Immature natural killer cell (primary cell): Measurements from ENCODE around the gene NDUFA7. TPM values are rescaled to one million over a fixed set of nuclear protein-coding genes. Genes with fewer than 3 reads are reported as not detected.

Experiments
- polyA plus RNA-seq, 3 donors: library from polyadenylated mRNA; unstranded; fragments of 300-500 nt; fragmentation: Illumina TruSeq; gene quantifications; one replicate each; pipeline ENCODE4 v1.2.3, GENCODE V29; 2021

Gene NDUFA7
- polyA plus RNA-seq, 3 donors from 2014 or later, result 95.2 to 173 (median 132) TPM

Other genes with a start within 250 kb of the NDUFA7 start
- gene FBN3, start 171.8 kb downstream of the NDUFA7 start, polyA plus RNA-seq, result not detected
- 10 to 100 TPM; 38.0 to 61.1 (median 48.1) TPM for gene CERS4, start 112.0 kb downstream of the NDUFA7 start, polyA plus RNA-seq
- gene CD320, start 13.0 kb downstream of the NDUFA7 start, polyA plus RNA-seq, result 100 to 1,000 TPM in 1 of 3 donors, 10 to 100 TPM in 2; 86.4 to 105 (median 90.3) TPM
- 1,000 to 10,000 TPM in 2 of 3 donors, 100 to 1,000 TPM in 1; 690 to 1,852 (median 1,290) TPM for gene RPS28, start 121 bp upstream of the NDUFA7 start, polyA plus RNA-seq
- gene KANK3, start 21.9 kb upstream of the NDUFA7 start, polyA plus RNA-seq, result 1 to 10 TPM; 4.8 to 8.0 (median 5.3) TPM
- gene ANGPTL4, start 42.8 kb upstream of the NDUFA7 start, polyA plus RNA-seq, result not detected
- 100 to 1,000 TPM in 1 of 3 donors, 10 to 100 TPM in 2; 38.1 to 106 (median 53.4) TPM for gene RAB11B, start 69.0 kb upstream of the NDUFA7 start, polyA plus RNA-seq
- gene MARCHF2, start 91.9 kb upstream of the NDUFA7 start, polyA plus RNA-seq, result 10 to 100 TPM; 43.9 to 71.4 (median 59.4) TPM
- 100 to 1,000 TPM; 163 to 287 (median 209) TPM for gene HNRNPM, start 123.6 kb upstream of the NDUFA7 start, polyA plus RNA-seq
- 1 to 10 TPM; 1.9 to 3.7 (median 2.5) TPM for gene PRAM1, start 181.3 kb upstream of the NDUFA7 start, polyA plus RNA-seq
- gene ZNF414, start 192.8 kb upstream of the NDUFA7 start, polyA plus RNA-seq, result 10 to 100 TPM in 1 of 3 donors, 1 to 10 TPM in 2; 6.0 to 20.8 (median 8.3) TPM